ENCODE data around the gene TBC1D8. TPM values are rescaled to one million over a fixed set of nuclear protein-coding genes. Genes with fewer than 3 reads are reported as not detected.

TBC1D8 gene
- total and polyA plus RNA-seq, 9 of the 15 experiments (the other 6 are each of a cell fraction or from before 2014, with no cell fraction given), result 0.36 to 1.3 (median 0.82) TPM

GRCh38 chr2:101147971-101148370, 3.2 kb downstream of the TBC1D8 start:
- no peak overlapping the region for H3K27ac ChIP-seq (ENCODE audit: extremely low read depth, low read depth, low read length)
- H3K4me3 ChIP-seq, result no peak overlapping the region
- peaks cover 46 to 54% of the 10 kb centered on the region in 2 experiments for H3K27me3 ChIP-seq (ENCODE audit: control insufficient read depth in 2 of 2, insufficient read depth in 2 of 2, low read length in 2 of 2)
- DNase-seq (ENCODE audit: extremely low read depth in 1 of 4, low spot score in 3 of 4) (no peak), FAIRE-seq (no peak), ATAC-seq (no peak)
- no peaks in the 10 kb centered on the region for H3K36me3 ChIP-seq (ENCODE audit: control insufficient read depth, insufficient read depth, low read length)
- H3K9me1 ChIP-seq (ENCODE audit: control insufficient read depth, insufficient read depth, low read length), result no peaks in the 10 kb centered on the region
- no peaks in the 10 kb centered on the region for H3K9me3 ChIP-seq (replicated peaks; ENCODE audit: control insufficient read depth, insufficient read depth, low read depth, low read length)
- no TSS peak for BruUV-seq (replicated peaks)
- POLR2A ChIA-PET, result no interaction called here
- peaks cover 2 to 15% of the 10 kb centered on the region in 2 experiments; a peak in 4 of 5 replicates for H3K4me1 ChIP-seq (replicated peaks in 1 of 2; ENCODE audit: control insufficient read depth in 2 of 2, insufficient read depth in 2 of 2, low read length in 2 of 2)
- H3K79me2 ChIP-seq (ENCODE audit: control insufficient read depth, insufficient read depth, low read length), result no peaks in the 10 kb centered on the region
- no peaks in the 10 kb centered on the region for H4K20me1 ChIP-seq (replicated peaks; ENCODE audit: control insufficient read depth, insufficient read depth, low read length)
- CTCF ChIA-PET (ENCODE audit: low intra/inter-chr PET ratio), result no interaction called here
- no peak overlapping the region for H3K4me2 ChIP-seq (ENCODE audit: insufficient read depth, low read length)
- no peak overlapping the region for H2AFZ ChIP-seq (ENCODE audit: low read depth, low read length)
- in situ Hi-C loops (cut with MboI) (no loop called here), intact Hi-C loops (cut with micrococcal nuclease) (no loop called here)
- H3K9ac ChIP-seq (ENCODE audit: insufficient read depth in 1 of 2, low read depth in 2 of 2, low read length in 2 of 2), result no peak overlapping the region
- WGBS (ENCODE audit: insufficient coverage, low coverage, missing lambda C conversion rate), result 0% methylated on average over 2 of the region's 2 CpGs
- TF ChIP-seq TEAD2 (tag; IDR thresholded peaks at IDR 0.05), result no peak
- TF ChIP-seq ERF (CRISPR knock-in tag; IDR thresholded peaks at IDR 0.05), result no peak
- TF ChIP-seq ZNF609 (CRISPR knock-in tag; IDR thresholded peaks at IDR 0.05; ENCODE audit: borderline replicate concordance), result no peak
- TF ChIP-seq ZNF318 (IDR thresholded peaks at IDR 0.05; ENCODE audit: borderline replicate concordance in 1 of 2, low read depth in 1 of 2), result no peak
- TF ChIP-seq POLR2B (IDR thresholded peaks at IDR 0.05; ENCODE audit: low read depth, partially characterized antibody), result no peak
- no peak for TF ChIP-seq ZNF583 (CRISPR knock-in tag; IDR thresholded peaks at IDR 0.05)
- no peak for TF ChIP-seq IRF2 (CRISPR knock-in tag; IDR thresholded peaks at IDR 0.05)
- TF ChIP-seq JUN (IDR thresholded peaks at IDR 0.05; ENCODE audit: borderline replicate concordance, low read depth, low read length), result no peak
- TF ChIP-seq JUN (CRISPR knock-in tag; IDR thresholded peaks at IDR 0.05; ENCODE audit: borderline replicate concordance), result no peak

Measured in K562 (cell line).